PFSK-1 (cell line): ENCODE results near the gene WASHC4.

Experiments
- POLR2AphosphoS5 ChIP-seq: IDR thresholded peaks from 2 replicates; pipeline ENCODE4 v1.6.1; 2012; ENCODE audit warnings: low read depth, mild to moderate bottlenecking, control low read depth, low read length, moderate library complexity
- SIN3A ChIP-seq: IDR thresholded peaks from 2 replicates; pipeline ENCODE4 v1.6.1; 2012; ENCODE audit warnings: mild to moderate bottlenecking, low read length, moderate library complexity, borderline replicate concordance; ENCODE audit not compliant: insufficient read depth
- TAF1 ChIP-seq: IDR thresholded peaks from 2 replicates; pipeline ENCODE4 v1.6.1; 2012; ENCODE audit warnings: low read length, control low read depth, borderline replicate concordance; ENCODE audit not compliant: insufficient read depth

DNA sequence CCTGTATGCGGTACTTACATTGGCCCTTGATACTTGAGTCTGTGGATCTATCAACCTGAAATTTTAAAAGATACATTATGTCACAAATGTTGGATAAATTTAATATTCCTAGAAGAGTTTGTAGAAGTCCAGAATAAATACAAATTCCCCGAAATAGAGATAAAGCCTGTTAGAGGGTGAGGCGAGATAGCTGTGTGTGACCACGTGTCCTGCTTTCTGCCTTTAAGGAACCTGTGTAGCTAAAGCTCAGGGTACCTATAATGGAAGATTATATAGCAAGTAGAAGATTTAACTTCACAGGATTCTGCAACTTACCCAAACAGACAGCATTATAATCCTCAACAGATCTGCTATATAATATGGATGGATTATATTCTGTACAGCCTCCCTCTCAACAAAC, 69.7 kb downstream of the WASHC4 start:
- TF ChIP-seq TAF1: no peak
- no peak for TF ChIP-seq POLR2AphosphoS5
- no peak for TF ChIP-seq SIN3A
